ENCODE data around the gene IL1RL2. TPM values are rescaled to one million over a fixed set of nuclear protein-coding genes. Genes with fewer than 3 reads are reported as not detected.

IL1RL2 gene
- total RNA-seq, 1 experiment from 2014 or later = not detected

DNA sequence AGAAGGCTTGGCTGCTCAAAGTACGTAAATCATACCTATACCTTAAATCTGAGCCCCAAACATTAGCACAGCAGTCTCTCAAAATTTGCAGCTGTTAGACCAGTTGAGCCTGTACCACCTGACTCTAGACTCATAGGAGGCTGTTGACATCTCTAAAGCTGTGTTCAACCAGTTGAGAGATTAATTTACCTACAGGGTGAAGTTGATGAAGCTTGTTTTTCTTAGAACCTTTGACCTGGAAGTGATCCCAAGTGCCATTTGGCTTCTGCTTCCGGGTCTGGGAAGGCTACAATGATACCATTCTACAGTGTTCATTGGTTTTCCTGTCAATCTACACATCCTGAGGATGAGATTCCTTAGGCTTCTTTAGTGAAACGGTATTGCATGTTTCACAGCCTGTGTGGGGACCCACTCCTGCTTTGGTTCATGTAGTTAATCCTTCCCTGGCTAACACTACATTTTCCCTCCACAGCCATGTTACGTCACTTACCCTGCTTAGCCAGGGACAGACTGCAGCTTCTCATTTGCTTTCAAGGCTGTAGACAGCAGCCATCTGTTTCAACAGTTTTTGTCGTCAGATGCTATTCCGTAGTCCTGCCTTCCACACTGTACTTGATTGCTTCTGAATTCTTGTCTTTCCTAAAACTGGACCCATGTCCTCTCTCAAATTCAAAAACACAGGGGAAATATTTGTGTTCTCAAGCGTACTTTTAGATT is 4.7 kb upstream of the IL1RL2 start:
- Histone ChIP-seq H3K27ac (ENCODE audit: low read length) (no peak overlapping the region), H3K36me3 (ENCODE audit: control insufficient read depth, insufficient read depth, low read length) (no peaks in the 10 kb centered on the region), H3K4me3 (ENCODE audit: low read depth in 2 of 2, low read length in 2 of 2) (no peak overlapping the region), H3K4me1 (ENCODE audit: control insufficient read depth, insufficient read depth, low read length) (no peaks in the 10 kb centered on the region), H3K9me3 (ENCODE audit: control insufficient read depth, insufficient read depth, low read depth, low read length) (no peaks in the 10 kb centered on the region), H3K27me3 (ENCODE audit: control insufficient read depth, insufficient read depth, low read length) (no peaks in the 10 kb centered on the region; the same call in 1 of the 2 replicates)
- no peak for TF ChIP-seq POLR2AphosphoS5 (IDR thresholded peaks at IDR 0.05; ENCODE audit: low read depth, low read length)
- no peak for TF ChIP-seq SIN3A (IDR thresholded peaks at IDR 0.05; ENCODE audit: borderline replicate concordance, insufficient read depth, low read depth, low read length)
- no peak for TF ChIP-seq TCF7L2 (IDR thresholded peaks at IDR 0.05; ENCODE audit: low read depth, low read length)
- TF ChIP-seq, protein P1, sequence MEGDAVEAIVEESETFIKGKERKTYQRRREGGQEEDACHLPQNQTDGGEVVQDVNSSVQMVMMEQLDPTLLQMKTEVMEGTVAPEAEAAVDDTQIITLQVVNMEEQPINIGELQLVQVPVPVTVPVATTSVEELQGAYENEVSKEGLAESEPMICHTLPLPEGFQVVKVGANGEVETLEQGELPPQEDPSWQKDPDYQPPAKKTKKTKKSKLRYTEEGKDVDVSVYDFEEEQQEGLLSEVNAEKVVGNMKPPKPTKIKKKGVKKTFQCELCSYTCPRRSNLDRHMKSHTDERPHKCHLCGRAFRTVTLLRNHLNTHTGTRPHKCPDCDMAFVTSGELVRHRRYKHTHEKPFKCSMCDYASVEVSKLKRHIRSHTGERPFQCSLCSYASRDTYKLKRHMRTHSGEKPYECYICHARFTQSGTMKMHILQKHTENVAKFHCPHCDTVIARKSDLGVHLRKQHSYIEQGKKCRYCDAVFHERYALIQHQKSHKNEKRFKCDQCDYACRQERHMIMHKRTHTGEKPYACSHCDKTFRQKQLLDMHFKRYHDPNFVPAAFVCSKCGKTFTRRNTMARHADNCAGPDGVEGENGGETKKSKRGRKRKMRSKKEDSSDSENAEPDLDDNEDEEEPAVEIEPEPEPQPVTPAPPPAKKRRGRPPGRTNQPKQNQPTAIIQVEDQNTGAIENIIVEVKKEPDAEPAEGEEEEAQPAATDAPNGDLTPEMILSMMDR (IDR thresholded peaks at IDR 0.05) = no peak
- TF ChIP-seq, protein P2, sequence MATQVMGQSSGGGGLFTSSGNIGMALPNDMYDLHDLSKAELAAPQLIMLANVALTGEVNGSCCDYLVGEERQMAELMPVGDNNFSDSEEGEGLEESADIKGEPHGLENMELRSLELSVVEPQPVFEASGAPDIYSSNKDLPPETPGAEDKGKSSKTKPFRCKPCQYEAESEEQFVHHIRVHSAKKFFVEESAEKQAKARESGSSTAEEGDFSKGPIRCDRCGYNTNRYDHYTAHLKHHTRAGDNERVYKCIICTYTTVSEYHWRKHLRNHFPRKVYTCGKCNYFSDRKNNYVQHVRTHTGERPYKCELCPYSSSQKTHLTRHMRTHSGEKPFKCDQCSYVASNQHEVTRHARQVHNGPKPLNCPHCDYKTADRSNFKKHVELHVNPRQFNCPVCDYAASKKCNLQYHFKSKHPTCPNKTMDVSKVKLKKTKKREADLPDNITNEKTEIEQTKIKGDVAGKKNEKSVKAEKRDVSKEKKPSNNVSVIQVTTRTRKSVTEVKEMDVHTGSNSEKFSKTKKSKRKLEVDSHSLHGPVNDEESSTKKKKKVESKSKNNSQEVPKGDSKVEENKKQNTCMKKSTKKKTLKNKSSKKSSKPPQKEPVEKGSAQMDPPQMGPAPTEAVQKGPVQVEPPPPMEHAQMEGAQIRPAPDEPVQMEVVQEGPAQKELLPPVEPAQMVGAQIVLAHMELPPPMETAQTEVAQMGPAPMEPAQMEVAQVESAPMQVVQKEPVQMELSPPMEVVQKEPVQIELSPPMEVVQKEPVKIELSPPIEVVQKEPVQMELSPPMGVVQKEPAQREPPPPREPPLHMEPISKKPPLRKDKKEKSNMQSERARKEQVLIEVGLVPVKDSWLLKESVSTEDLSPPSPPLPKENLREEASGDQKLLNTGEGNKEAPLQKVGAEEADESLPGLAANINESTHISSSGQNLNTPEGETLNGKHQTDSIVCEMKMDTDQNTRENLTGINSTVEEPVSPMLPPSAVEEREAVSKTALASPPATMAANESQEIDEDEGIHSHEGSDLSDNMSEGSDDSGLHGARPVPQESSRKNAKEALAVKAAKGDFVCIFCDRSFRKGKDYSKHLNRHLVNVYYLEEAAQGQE (IDR thresholded peaks at IDR 0.05; ENCODE audit: insufficient read depth in 1 of 2, low read depth in 2 of 2, low read length in 1 of 2) = no peak
- intact Hi-C loops (cut with micrococcal nuclease; ENCODE audit: unreplicated experiment) (no loop called here), in situ Hi-C loops (cut with HindIII; ENCODE audit: low pct_unique_long_range_greater_than_20kb, low sequenced_read_pairs) (no loop called here)
- no TSS peak for BruUV-seq (replicated peaks)
- no peak for DNase-seq (ENCODE audit: low read depth, low spot score)
- ChIA-PET CTCF (interaction anchor here (0.6 kb wide), 1 partner anchor 178 kb away, joined by 5 read pairs; no protein-coding TSS in a partner anchor), POLR2A (no interaction called here)
- no peak for ATAC-seq

DNA sequence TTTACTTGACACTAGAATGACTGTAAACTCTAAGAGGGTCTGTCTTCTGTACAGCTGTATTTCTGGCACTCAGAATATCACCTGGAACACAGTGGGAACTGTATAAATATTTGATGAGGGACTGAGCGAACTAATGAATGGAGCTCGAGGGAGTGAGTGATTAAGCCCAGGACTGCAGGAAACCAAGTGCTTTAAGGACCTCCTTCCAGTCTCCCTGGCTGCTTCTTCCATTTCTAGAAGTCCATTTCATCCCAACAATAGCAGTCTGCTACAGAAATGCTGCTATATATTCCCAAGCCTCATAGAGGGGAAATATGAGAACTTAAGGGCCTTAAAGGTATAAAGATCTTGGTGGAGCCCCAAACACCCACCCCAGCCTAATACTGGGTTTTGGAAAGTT is 2.8 kb upstream of the IL1RL2 start:
- in situ Hi-C loops (cut with HindIII; ENCODE audit: low pct_unique_long_range_greater_than_20kb, low sequenced_read_pairs) = no loop called here

More for the DNA sequence above, 2.8 kb upstream of the IL1RL2 start:
- Histone ChIP-seq H3K4me3 (ENCODE audit: low read depth in 2 of 2, low read length in 2 of 2) (no peak overlapping the region), H3K36me3 (ENCODE audit: control insufficient read depth, insufficient read depth, low read length) (no peaks in the 10 kb centered on the region), H3K4me1 (ENCODE audit: control insufficient read depth, insufficient read depth, low read length) (no peaks in the 10 kb centered on the region), H3K9me3 (ENCODE audit: control insufficient read depth, insufficient read depth, low read depth, low read length) (no peaks in the 10 kb centered on the region), H3K27ac (ENCODE audit: low read length) (no peak overlapping the region), H3K27me3 (ENCODE audit: control insufficient read depth, insufficient read depth, low read length) (no peaks in the 10 kb centered on the region; the same call in 1 of the 2 replicates)
- intact Hi-C loops (cut with micrococcal nuclease; ENCODE audit: unreplicated experiment) = no loop called here
- ChIA-PET CTCF (no interaction called here), POLR2A (no interaction called here)
- DNase-seq (ENCODE audit: low read depth, low spot score) (no peak), ATAC-seq (no peak)
- TF ChIP-seq TCF7L2 (IDR thresholded peaks at IDR 0.05; ENCODE audit: low read depth, low read length) (no peak), SIN3A (IDR thresholded peaks at IDR 0.05; ENCODE audit: borderline replicate concordance, insufficient read depth, low read depth, low read length) (no peak), POLR2AphosphoS5 (IDR thresholded peaks at IDR 0.05; ENCODE audit: low read depth, low read length) (no peak)
- TF ChIP-seq, protein P2 (IDR thresholded peaks at IDR 0.05; ENCODE audit: insufficient read depth in 1 of 2, low read depth in 2 of 2, low read length in 1 of 2) = no peak
- TF ChIP-seq, protein P1 (IDR thresholded peaks at IDR 0.05) = no peak
- BruUV-seq (replicated peaks) = no TSS peak
